Activated CD4-positive, alpha-beta T cell treated with anti-CD3 and anti-CD28 coated beads, Interleukin-2, amount 50 U/mL, for 24 hours (primary cell): ENCODE results near the gene PDCD7.
"Not testable (repeated sequence)": the region's sequence is repeated elsewhere in the genome, so short reads cannot be mapped to it uniquely, and the experiment has no call there.

Experiments used
- DNase-seq, 2 donors: peaks; one replicate each; pipeline ENCODE4 v3.0.0-alpha.2; 2020; ENCODE audit warnings: low read depth in 1 of 2, low spot score in 1 of 2

Gene PDCD7, protein sequence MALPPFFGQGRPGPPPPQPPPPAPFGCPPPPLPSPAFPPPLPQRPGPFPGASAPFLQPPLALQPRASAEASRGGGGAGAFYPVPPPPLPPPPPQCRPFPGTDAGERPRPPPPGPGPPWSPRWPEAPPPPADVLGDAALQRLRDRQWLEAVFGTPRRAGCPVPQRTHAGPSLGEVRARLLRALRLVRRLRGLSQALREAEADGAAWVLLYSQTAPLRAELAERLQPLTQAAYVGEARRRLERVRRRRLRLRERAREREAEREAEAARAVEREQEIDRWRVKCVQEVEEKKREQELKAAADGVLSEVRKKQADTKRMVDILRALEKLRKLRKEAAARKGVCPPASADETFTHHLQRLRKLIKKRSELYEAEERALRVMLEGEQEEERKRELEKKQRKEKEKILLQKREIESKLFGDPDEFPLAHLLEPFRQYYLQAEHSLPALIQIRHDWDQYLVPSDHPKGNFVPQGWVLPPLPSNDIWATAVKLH

GRCh38 chr15:65133548-65134200 is at the start of gene PDCD7:
Gene PDCD7, minus strand, starts transcription at chr15:65133808. Its CDS starts 27 bp downstream, at chr15:65133781.
- peak; percentile 67 to 79 for DNase-seq

DNA sequence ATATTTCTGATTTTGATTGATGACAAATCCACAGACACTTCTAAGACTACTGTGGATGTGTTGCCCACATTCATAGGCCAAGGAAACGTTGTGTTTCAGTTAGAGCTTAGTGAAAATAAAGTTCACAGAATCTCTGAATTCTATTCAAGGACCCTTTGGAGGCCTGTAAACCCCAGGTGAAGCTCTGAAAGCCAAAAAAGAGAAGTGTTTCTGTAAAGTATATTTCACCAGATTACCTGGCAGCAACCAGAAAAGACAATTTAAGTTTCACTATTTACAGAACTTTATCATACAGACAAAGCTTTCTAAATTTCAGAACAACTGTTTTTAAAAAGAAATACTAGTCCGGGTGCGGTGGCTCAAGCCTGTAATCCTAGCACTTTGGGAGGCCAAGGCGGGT is 48.9 kb upstream of the PDCD7 start:
- no peak for DNase-seq

- not testable (repeated sequence) for DNase-seq
Measured at GRCh38 chr15:65181582-65182353, 48.2 kb upstream of the PDCD7 start.

DNA sequence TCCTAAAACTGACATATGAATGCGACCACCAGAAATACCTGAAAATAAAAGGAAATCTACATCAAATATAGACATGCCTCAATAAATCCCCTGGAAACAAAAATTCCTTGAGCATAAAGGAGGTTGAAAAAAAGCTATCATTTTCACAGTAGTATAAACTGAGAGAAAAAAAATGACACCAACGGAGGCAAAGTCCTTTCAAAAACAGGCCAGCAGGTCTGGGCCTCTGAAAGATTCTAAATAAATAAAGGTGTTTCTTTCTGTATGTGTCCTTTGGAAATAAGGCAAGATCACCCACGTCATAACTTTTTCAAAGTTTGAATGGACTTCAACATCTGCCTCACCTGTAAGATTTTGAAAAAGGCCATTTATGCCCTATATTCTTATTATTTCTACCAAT is 46.6 kb upstream of the PDCD7 start:
- DNase-seq = no peak

GRCh38 chr15:65177901-65178300 is 44.3 kb upstream of the PDCD7 start:
- DNase-seq = no peak

- DNase-seq = no peak
Measured at GRCh38 chr15:65176056-65176455, 42.4 kb upstream of the PDCD7 start.

GRCh38 chr15:65175511-65175910 is 41.9 kb upstream of the PDCD7 start:
- DNase-seq = no peak

DNA sequence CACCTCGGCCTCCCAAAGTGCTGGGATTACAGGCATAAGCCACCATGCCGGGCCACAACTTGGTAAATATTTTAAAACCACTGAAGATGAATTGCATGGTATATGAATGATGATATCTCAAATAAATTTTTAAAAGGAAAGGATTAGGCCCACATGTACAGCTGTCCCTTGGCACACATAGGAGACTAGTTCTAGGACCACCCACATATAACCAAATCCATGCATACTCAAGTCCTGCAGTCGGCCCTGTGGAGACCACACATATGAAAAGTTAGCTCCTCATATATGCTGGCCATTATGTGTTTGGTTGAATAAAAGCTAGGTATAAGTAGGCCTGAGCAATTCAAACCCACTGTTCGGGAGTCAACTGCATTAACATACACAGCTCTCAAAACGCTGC is 40.9 kb upstream of the PDCD7 start:
- DNase-seq = no peak

DNA sequence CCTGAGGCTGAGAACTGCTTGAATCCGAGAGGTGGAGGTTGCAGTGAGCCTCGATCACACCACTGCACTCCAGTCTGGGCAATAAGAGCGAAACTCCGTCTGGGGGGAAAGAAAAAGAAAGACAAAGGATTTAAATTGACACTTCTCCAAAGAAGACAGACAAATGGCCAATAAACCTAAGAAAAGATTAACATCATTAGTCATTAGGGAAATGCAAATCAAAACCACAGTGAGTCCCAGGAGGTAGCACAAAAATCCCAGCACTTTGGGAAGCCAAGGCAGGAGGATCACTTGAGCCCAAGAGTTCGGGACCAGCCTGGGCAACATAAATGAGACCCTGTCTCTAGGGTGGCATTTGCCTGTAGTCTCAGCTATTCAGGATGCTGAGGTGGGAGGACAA is 38.9 kb upstream of the PDCD7 start:
- no peak for DNase-seq

DNA sequence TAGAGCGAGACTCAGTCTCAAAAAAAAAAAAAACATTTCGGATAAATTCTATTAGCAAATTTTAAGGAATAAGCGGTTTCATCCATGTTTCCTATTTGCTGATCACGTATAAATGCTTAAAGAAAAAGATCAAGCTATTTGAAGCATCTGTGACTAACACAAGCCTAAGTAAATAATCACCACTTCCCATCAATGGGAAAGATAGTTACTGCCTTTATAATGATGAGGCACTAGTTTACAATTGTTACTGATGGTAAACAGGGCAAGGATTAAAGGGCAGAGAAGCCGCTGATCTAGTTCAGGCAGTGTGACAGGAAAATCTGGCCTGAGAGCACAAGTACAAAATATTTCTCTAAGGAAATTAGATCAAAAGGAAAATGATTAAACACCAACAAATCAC is 37.8 kb upstream of the PDCD7 start:
- DNase-seq = no peak

GRCh38 chr15:65165875-65166274 is 32.3 kb upstream of the PDCD7 start:
- no peak for DNase-seq

- DNase-seq = no peak
Measured at GRCh38 chr15:65164139-65164538, 30.5 kb upstream of the PDCD7 start.

GRCh38 chr15:65163041-65163440 is 29.4 kb upstream of the PDCD7 start:
- DNase-seq = no peak

DNA sequence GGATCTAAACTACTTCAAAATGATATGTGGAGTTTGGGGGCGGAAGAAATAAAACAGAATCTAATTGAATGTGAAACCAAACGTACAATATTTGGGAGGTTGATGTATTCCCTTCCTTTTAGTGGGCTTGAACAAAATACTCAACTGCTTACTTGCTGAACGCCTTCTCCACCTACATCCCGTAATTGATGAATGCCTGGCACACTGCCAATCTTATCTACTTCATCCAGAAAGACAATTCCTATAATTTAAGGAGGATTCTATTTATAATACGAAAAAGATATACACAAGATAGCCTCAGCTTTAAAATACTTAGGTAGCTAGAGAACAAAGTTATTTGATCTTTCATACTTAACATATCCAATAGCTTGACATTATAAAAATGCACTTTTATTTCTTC is 23.1 kb upstream of the PDCD7 start:
- DNase-seq = no peak

DNA sequence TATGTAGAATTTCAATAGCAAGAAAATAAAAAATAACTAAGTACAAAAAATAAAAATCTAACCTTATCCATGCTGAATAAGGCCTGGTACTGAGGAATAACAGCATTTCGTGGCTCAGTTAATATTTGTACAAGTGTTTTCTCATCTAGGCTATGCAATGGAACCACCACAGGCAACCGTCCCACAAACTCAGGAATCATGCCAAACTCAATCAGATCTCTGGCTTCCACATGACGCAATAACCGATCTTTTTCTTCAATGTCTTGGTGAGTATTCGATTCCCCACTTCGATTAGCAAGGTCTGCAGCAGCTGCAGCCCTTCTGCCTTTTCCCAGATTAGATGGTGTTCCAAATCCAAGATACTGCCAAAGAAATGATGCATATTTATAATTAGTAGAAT is 21.1 kb upstream of the PDCD7 start:
- DNase-seq = no peak

- DNase-seq = no peak
Measured at GRCh38 chr15:65147902-65148301, 14.3 kb upstream of the PDCD7 start.

GRCh38 chr15:65146438-65146837 is 12.8 kb upstream of the PDCD7 start:
- no peak for DNase-seq

GRCh38 chr15:65138631-65139030 is 5.0 kb upstream of the PDCD7 start:
- not testable (repeated sequence) for DNase-seq

GRCh38 chr15:65137893-65138292 is 4.3 kb upstream of the PDCD7 start:
- not testable (repeated sequence) for DNase-seq

DNA sequence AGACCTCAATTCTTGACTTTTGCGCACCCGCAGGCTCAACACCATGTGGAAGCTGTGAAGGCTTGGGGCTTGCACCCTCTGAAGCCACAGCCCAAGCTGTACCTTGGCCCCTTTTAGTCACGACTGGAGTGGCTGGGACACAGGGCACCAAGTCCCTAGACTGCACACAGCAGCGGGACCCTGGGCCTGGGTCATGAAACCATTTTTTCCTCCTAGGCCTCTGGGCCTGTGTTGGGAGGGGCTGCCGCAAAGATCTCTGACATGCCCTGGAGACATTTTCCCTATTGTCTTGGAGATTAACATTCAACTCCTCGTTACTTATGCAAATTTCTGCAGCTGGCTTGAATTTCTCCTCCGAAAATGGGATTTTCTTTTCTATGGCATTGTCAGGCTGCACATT is 3.5 kb upstream of the PDCD7 start:
- DNase-seq = not testable (repeated sequence)

DNA sequence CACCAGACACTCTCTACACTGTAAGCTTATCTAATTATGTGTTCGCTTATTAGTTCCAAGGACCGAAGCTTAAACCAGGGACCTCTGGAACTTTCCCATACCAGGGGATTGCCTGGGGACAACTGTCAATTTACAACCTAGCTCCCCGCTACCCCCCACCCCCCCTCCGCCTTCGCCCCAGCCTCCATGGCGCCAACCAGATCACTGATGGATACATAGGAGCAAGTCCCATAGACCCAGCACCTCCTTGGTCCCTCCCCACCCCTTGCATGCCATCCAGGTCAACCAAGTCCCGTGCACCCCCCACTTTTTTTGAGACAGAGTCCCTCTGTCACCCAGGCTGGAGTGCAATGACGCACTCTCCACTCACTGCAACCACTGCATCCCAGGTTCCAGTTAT is 930 bp upstream of the PDCD7 start:
- no peak for DNase-seq
